Fibroblast of lung (primary cell): ENCODE measurements around the gene DACH2. TPM values are rescaled to one million over a fixed set of nuclear protein-coding genes. Genes with fewer than 3 reads are reported as not detected.

Experiments used
- DNase-seq, 2 donors: peaks; one replicate each; pipeline versions ENCODE4 v3.0.0 to v3.0.0-alpha.2; 2010; ENCODE audit warnings: low read depth in 2 of 2
- H2AFZ ChIP-seq: 2 replicates; pipeline ENCODE4 v1.5.1; 2012; ENCODE audit warnings: low read length, control low read depth, inconsistent platforms
- H3K27ac ChIP-seq: 2 replicates; pipeline ENCODE4 v1.5.1; 2011; ENCODE audit warnings: low read length, control low read depth; ENCODE audit not compliant: insufficient read depth
- H3K27me3 ChIP-seq: 2 replicates; pipeline ENCODE4 v1.5.1; 2011; ENCODE audit warnings: mild to moderate bottlenecking, low read length; ENCODE audit not compliant: control insufficient read depth, insufficient read depth
- H3K36me3 ChIP-seq: 2 replicates; pipeline ENCODE4 v1.5.1; 2011; ENCODE audit warnings: low read length; ENCODE audit not compliant: control insufficient read depth, insufficient read depth
- H3K4me1 ChIP-seq: 2 replicates; pipeline ENCODE4 v1.5.1; 2011; ENCODE audit warnings: low read length; ENCODE audit not compliant: control insufficient read depth, insufficient read depth; ENCODE audit errors: extremely low read depth
- H3K4me2 ChIP-seq: 2 replicates; pipeline ENCODE4 v1.5.1; 2011; ENCODE audit warnings: low read length, control low read depth; ENCODE audit not compliant: insufficient read depth; ENCODE audit errors: extremely low read depth
- H3K4me3 ChIP-seq, 4 experiments: fragments of 200-600 bp in 1 of 4; sonication (generic) in 1 of 4; replicated peaks in 1 of 4; 2 replicates each; pipeline ENCODE4 v1.5.1; 2011 to 2016; ENCODE audit warnings: low read length in 4 of 4, low read depth in 3 of 4, mild to moderate bottlenecking in 3 of 4, control low read depth in 2 of 4, inconsistent platforms in 1 of 4, mixed read lengths in 1 of 4; ENCODE audit not compliant: insufficient read depth in 1 of 4; ENCODE audit errors: control extremely low read depth in 1 of 4
- H3K79me2 ChIP-seq: 2 replicates; pipeline ENCODE4 v1.5.1; 2012; ENCODE audit warnings: mild to moderate bottlenecking, low read length, inconsistent platforms; ENCODE audit not compliant: control insufficient read depth, insufficient read depth
- H3K9ac ChIP-seq: 2 replicates; pipeline ENCODE4 v1.5.1; 2011; ENCODE audit warnings: mild to moderate bottlenecking, low read length, control low read depth; ENCODE audit not compliant: insufficient read depth
- H3K9me3 ChIP-seq: 2 replicates; pipeline ENCODE4 v1.5.1; 2012; ENCODE audit warnings: low read depth, low read length; ENCODE audit not compliant: control insufficient read depth, insufficient read depth
- H4K20me1 ChIP-seq: 2 replicates; pipeline ENCODE4 v1.5.1; 2011; ENCODE audit warnings: low read length; ENCODE audit not compliant: control insufficient read depth, insufficient read depth; ENCODE audit errors: extremely low read depth
- EZH2 ChIP-seq: IDR thresholded peaks from 2 replicates; pipeline ENCODE4 v1.5.1; 2012; ENCODE audit warnings: low read length, control low read depth, mild to moderate bottlenecking; ENCODE audit errors: missing control alignments
- polyA plus RNA-seq, 2 donors: library from polyadenylated mRNA; depleted of rRNA in 1 of 2; stranded (reverse) in 1 of 2; unstranded in 1 of 2; fragments of >200 nt; gene quantifications; 2 replicates each; pipeline ENCODE4 v1.2.1, GENCODE V29; 2011 to 2012; ENCODE audit warnings: missing spikeins in 1 of 2
- total RNA-seq: library from RNA; depleted of rRNA; stranded (reverse); fragments of >200 nt; gene quantifications from 2 replicates; pipeline ENCODE4 v1.2.1, GENCODE V29; 2014
- TF ChIP-seq, protein P1 (sequence below), 2 donors: IDR thresholded peaks in 1 of 2; conservative IDR thresholded peaks in 1 of 2; 1 replicate in 1 of 2; 2 replicates in 1 of 2; pipeline ENCODE4 v1.5.1; 2011 to 2012; ENCODE audit warnings: low read length in 2 of 2, control low read depth in 1 of 2, inconsistent platforms in 1 of 2, low read depth in 1 of 2, mild to moderate bottlenecking in 1 of 2

The DACH2 gene
- total and polyA plus RNA-seq, 2 donors (not counting 1 experiment from before 2014, with no cell fraction given): 0.24 to 0.99 TPM

DNA sequence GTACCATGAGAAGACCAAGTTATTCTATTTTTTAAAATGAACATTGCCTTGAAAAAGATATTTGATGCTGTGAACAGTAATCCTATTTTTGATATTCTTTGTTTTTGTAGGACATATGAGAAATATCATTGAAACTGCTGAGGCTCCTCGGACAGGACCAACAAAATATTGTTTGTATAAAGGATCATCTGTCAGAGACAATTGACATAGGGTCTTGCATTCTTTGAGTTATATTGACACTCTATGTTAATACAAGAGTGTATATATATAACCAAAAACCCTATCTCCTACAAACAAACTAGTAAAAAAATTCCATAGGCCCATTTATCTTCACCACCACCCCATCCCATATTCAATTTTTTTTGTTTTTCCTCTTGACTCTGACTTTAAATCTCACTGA, 222.7 kb downstream of the DACH2 start:
- H4K20me1 ChIP-seq: no peaks in the 10 kb centered on the region
- no peaks in the 10 kb centered on the region for H3K36me3 ChIP-seq
- no peak overlapping the region for H3K4me2 ChIP-seq
- TF ChIP-seq, protein P1, sequence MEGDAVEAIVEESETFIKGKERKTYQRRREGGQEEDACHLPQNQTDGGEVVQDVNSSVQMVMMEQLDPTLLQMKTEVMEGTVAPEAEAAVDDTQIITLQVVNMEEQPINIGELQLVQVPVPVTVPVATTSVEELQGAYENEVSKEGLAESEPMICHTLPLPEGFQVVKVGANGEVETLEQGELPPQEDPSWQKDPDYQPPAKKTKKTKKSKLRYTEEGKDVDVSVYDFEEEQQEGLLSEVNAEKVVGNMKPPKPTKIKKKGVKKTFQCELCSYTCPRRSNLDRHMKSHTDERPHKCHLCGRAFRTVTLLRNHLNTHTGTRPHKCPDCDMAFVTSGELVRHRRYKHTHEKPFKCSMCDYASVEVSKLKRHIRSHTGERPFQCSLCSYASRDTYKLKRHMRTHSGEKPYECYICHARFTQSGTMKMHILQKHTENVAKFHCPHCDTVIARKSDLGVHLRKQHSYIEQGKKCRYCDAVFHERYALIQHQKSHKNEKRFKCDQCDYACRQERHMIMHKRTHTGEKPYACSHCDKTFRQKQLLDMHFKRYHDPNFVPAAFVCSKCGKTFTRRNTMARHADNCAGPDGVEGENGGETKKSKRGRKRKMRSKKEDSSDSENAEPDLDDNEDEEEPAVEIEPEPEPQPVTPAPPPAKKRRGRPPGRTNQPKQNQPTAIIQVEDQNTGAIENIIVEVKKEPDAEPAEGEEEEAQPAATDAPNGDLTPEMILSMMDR (conservative IDR thresholded peaks at IDR 0.05 in 1 of 2, IDR thresholded peaks at IDR 0.05 in 1 of 2; ENCODE audit: low read depth in 1 of 2, low read length in 2 of 2): no peak
- no peak for TF ChIP-seq EZH2
- no peak overlapping the region for H3K9ac ChIP-seq
- no peak overlapping the region for H2AFZ ChIP-seq
- H3K27me3 ChIP-seq: no peaks in the 10 kb centered on the region
- no peak for DNase-seq
- no peaks in the 10 kb centered on the region for H3K79me2 ChIP-seq
- no peaks in the 10 kb centered on the region for H3K9me3 ChIP-seq
- no peaks in the 10 kb centered on the region for H3K4me1 ChIP-seq
- H3K27ac ChIP-seq: no peak overlapping the region
- H3K4me3 ChIP-seq: no peak overlapping the region

DNA sequence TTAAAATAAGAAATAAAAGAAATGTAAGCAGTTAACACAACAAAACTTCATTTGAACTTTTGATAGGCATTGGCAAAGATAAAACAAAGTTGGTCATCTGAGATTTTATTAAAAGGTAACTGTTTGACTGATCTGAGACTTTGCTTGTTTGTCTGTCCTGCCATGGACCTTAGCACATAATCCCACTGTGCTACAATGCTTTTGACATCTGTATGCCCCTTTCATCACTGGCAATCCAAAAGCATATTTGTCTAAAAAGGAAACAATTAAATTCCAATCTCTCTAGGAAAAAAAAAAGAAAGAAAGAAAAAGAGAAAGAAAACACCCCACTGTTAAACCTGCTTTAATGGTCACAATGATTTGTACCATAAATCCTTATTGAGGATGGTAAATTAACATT, 231.0 kb downstream of the DACH2 start:
- no peak for DNase-seq
- H3K4me3 ChIP-seq: no peak overlapping the region
- H3K4me1 ChIP-seq: no peaks in the 10 kb centered on the region
- H3K27ac ChIP-seq: no peak overlapping the region
- no peaks in the 10 kb centered on the region for H3K27me3 ChIP-seq
- H3K9ac ChIP-seq: no peak overlapping the region
- no peaks in the 10 kb centered on the region for H3K9me3 ChIP-seq
- H3K36me3 ChIP-seq: no peaks in the 10 kb centered on the region
- H3K4me2 ChIP-seq: no peak overlapping the region
- no peak overlapping the region for H2AFZ ChIP-seq
- no peaks in the 10 kb centered on the region for H3K79me2 ChIP-seq
- H4K20me1 ChIP-seq: no peaks in the 10 kb centered on the region
- TF ChIP-seq EZH2: no peak
- TF ChIP-seq, protein P1 (conservative IDR thresholded peaks at IDR 0.05 in 1 of 2, IDR thresholded peaks at IDR 0.05 in 1 of 2; ENCODE audit: low read depth in 1 of 2, low read length in 2 of 2): no peak

DNA sequence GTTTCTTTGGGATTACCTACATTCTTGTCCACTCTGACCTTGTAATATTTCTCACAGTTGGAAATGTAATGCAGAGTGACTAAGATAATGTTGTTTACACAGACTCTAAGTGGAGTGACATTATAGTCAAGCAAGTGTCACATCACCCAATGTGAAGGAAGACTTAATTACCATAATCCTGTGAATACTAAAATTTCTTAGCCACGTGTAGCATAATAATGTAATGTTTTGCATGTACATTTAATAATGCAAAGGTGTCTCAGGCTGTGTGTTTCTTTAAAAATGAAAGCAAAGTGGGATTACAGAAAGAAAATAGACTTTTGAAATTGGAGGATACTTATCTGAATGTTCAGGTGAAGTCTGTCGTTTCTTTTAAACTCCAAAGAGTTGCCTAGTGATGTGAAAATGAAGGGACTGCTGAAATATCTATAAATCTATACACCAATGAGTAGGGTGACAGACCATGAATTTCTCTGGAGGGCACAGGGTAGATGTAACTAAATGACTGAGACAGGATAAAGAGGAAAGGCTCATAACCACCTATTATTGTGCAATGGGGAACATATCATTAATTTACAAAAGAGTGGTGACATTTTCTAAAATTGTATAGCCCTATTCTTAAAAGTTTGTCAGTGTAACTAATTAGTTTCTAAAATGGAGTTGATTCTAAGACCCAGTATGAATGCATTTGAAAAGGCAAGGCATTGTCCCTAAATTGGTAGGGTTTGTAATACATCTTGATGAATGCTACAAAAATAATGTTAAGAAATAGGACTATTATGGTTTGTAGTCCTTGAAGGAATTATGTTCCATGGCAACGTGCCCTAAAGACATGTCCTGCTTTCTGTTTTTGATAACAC, 235.7 kb downstream of the DACH2 start:
- H3K79me2 ChIP-seq: no peaks in the 10 kb centered on the region
- TF ChIP-seq EZH2: no peak
- TF ChIP-seq, protein P1 (conservative IDR thresholded peaks at IDR 0.05 in 1 of 2, IDR thresholded peaks at IDR 0.05 in 1 of 2; ENCODE audit: low read depth in 1 of 2, low read length in 2 of 2): no peak
- H3K4me1 ChIP-seq: no peaks in the 10 kb centered on the region
- H3K4me2 ChIP-seq: no peak overlapping the region
- H3K9me3 ChIP-seq: no peaks in the 10 kb centered on the region
- no peaks in the 10 kb centered on the region for H4K20me1 ChIP-seq
- no peak overlapping the region for H3K27ac ChIP-seq
- H2AFZ ChIP-seq: no peak overlapping the region
- DNase-seq: no peak
- H3K36me3 ChIP-seq: no peaks in the 10 kb centered on the region
- no peak overlapping the region for H3K9ac ChIP-seq
- H3K27me3 ChIP-seq: no peaks in the 10 kb centered on the region
- no peak overlapping the region for H3K4me3 ChIP-seq
